ENCODE measurements around the gene VAV2.

The VAV2 gene

GRCh38 chr9:133887540-133888047, 104.5 kb downstream of the VAV2 start:
- WGBS, 2 donors (ENCODE audit: extremely low coverage in 2 of 2, insufficient read length in 2 of 2, insufficient replicate concordance in 1 of 2), result no CpG with 5 or more reads among the region's 18 CpGs
- no peaks in the 10 kb centered on the region for H3K36me3 ChIP-seq (replicated peaks in 1 of 2; ENCODE audit: control insufficient read depth in 2 of 2, insufficient read depth in 2 of 2, low read length in 2 of 2)
- H3K9ac ChIP-seq (ENCODE audit: low read depth, low read length, poor library complexity), result peak overlapping the region; percentile 13
- no peak overlapping the region for H4K8ac ChIP-seq (ENCODE audit: low read depth, low read length)
- H3K23ac ChIP-seq (ENCODE audit: low read depth, low read length, poor library complexity), result peak overlapping the region; percentile 60
- H2BK12ac ChIP-seq (ENCODE audit: low read length), result peak overlapping the region; percentile 76
- peak overlapping the region; percentile 63 for H3K27ac ChIP-seq (replicated peaks; ENCODE audit: low read length)
- peak overlapping the region; percentile 88 for H3K18ac ChIP-seq (ENCODE audit: low read length)
- H3K14ac ChIP-seq (ENCODE audit: low read length), result peak overlapping the region; percentile 77
- H2BK120ac ChIP-seq (ENCODE audit: low read depth, low read length), result peak overlapping the region; percentile 18
- H3K4me3 ChIP-seq (ENCODE audit: low read length in 2 of 2), result no peak overlapping the region
- H2AFZ ChIP-seq (ENCODE audit: low read length), result no peak overlapping the region
- peak overlapping the region; percentile 50 for H2BK15ac ChIP-seq (ENCODE audit: low read length)
- H3K79me1 ChIP-seq (ENCODE audit: low read depth, low read length), result peaks cover 11% of the 10 kb centered on the region
- H2BK5ac ChIP-seq (ENCODE audit: low read length), result peak overlapping the region; percentile 69
- H3K4me1 ChIP-seq (ENCODE audit: control insufficient read depth in 2 of 2, insufficient read depth in 1 of 2, low read depth in 1 of 2, low read length in 2 of 2), result peaks cover 55 to 59% of the 10 kb centered on the region in 2 donors
- no peak overlapping the region for H3K4me2 ChIP-seq (ENCODE audit: insufficient read depth, low read length, poor library complexity, severe bottlenecking)
- peaks cover 0 to 2% of the 10 kb centered on the region in 2 donors for H3K9me3 ChIP-seq (replicated peaks in 1 of 2; ENCODE audit: control insufficient read depth in 2 of 2, insufficient read depth in 1 of 2, low read depth in 1 of 2, low read length in 2 of 2)
- no peaks in the 10 kb centered on the region for H3K27me3 ChIP-seq (ENCODE audit: control insufficient read depth in 3 of 3, insufficient read depth in 3 of 3, low read depth in 1 of 3, low read length in 3 of 3)
- H2AK5ac ChIP-seq (ENCODE audit: low read depth, low read length), result peak overlapping the region; percentile 99
- peak overlapping the region; percentile 37 for H3K4ac ChIP-seq (ENCODE audit: low read length)
- no peak for DNase-seq (ENCODE audit: low spot score)
- H4K91ac ChIP-seq (ENCODE audit: low read depth, low read length, poor library complexity), result peak overlapping the region; percentile 18

- H3K36me3 ChIP-seq (replicated peaks in 1 of 2; ENCODE audit: control insufficient read depth in 2 of 2, insufficient read depth in 2 of 2, low read length in 2 of 2), result no peaks in the 10 kb centered on the region
- H2BK120ac ChIP-seq (ENCODE audit: low read depth, low read length), result peak overlapping the region; percentile 47
- peaks cover 17% of the 10 kb centered on the region for H3K79me1 ChIP-seq (ENCODE audit: low read depth, low read length)
- H3K4me1 ChIP-seq (ENCODE audit: control insufficient read depth in 2 of 2, insufficient read depth in 1 of 2, low read depth in 1 of 2, low read length in 2 of 2), result peaks cover 57 to 64% of the 10 kb centered on the region in 2 donors
- H2BK12ac ChIP-seq (ENCODE audit: low read length), result peak overlapping the region; percentile 91
- no peak overlapping the region for H2AFZ ChIP-seq (ENCODE audit: low read length)
- peaks cover 0 to 2% of the 10 kb centered on the region in 2 donors for H3K9me3 ChIP-seq (replicated peaks in 1 of 2; ENCODE audit: control insufficient read depth in 2 of 2, insufficient read depth in 1 of 2, low read depth in 1 of 2, low read length in 2 of 2)
- no peak overlapping the region for H3K23ac ChIP-seq (ENCODE audit: low read depth, low read length, poor library complexity)
- no peaks in the 10 kb centered on the region for H3K27me3 ChIP-seq (ENCODE audit: control insufficient read depth in 3 of 3, insufficient read depth in 3 of 3, low read depth in 1 of 3, low read length in 3 of 3)
- H4K91ac ChIP-seq (ENCODE audit: low read depth, low read length, poor library complexity), result no peak overlapping the region
- no peak for DNase-seq (ENCODE audit: low spot score)
- H3K4me2 ChIP-seq (ENCODE audit: insufficient read depth, low read length, poor library complexity, severe bottlenecking), result no peak overlapping the region
- no peak overlapping the region for H3K9ac ChIP-seq (ENCODE audit: low read depth, low read length, poor library complexity)
- no peak overlapping the region for H4K8ac ChIP-seq (ENCODE audit: low read depth, low read length)
- no peak overlapping the region for H3K4me3 ChIP-seq (ENCODE audit: low read length in 2 of 2)
- H3K18ac ChIP-seq (ENCODE audit: low read length), result peak overlapping the region; percentile 90
- WGBS, 2 donors (ENCODE audit: extremely low coverage in 2 of 2, insufficient read length in 2 of 2, insufficient replicate concordance in 1 of 2), result no CpG with 5 or more reads among the region's 14 CpGs
- H2BK5ac ChIP-seq (ENCODE audit: low read length), result no peak overlapping the region
- H2BK15ac ChIP-seq (ENCODE audit: low read length), result no peak overlapping the region
- H3K4ac ChIP-seq (ENCODE audit: low read length), result no peak overlapping the region
- H3K27ac ChIP-seq (replicated peaks; ENCODE audit: low read length), result peak overlapping the region; percentile 35
- H2AK5ac ChIP-seq (ENCODE audit: low read depth, low read length), result peak overlapping the region; percentile 99
- peak overlapping the region; percentile 26 for H3K14ac ChIP-seq (ENCODE audit: low read length)
Observed at GRCh38 chr9:133886563-133887501, 105.3 kb downstream of the VAV2 start.

DNA sequence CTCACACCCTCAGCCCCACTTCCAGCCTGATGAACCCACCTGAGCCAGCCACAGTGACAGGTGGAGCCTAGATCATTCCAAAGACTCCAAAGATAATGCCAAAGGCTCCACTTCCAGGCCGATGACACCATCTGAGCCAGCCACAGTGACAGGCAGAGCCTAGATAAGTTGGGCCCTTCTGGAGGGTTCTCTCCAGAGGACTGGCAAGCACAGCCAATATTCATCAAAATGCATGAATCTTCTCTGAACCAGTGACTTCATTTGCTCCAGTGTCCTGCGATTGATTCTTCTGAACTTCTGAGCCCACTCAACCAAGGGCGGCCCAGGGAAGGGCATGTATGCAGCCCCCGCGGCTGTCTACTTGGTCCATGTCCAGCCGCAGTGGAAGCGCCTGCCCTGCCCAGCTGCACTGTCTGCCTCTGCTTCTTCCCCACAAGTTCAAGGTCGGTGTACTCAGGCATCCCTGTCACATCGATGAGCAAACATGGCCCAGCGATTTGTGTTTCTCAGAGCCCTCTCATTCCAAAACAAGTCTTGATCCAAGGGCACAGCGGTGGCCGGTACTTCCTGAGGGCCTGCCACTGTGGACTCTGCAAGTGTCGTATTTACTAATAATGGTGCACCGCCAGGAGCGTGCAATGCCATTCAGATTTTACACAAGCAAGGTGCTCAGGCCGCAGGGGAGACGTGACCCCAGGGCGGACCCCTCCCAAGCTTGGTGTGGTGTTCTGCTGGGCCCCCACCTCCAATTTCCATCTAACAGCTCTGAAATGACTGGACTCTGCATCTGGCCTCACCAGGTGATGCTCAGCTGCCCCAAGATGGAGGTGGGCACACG, 107.0 kb downstream of the VAV2 start:
- H3K36me3 ChIP-seq (replicated peaks in 1 of 2; ENCODE audit: control insufficient read depth in 2 of 2, insufficient read depth in 2 of 2, low read length in 2 of 2), result no peaks in the 10 kb centered on the region
- H2BK120ac ChIP-seq (ENCODE audit: low read depth, low read length), result no peak overlapping the region
- H2AK5ac ChIP-seq (ENCODE audit: low read depth, low read length), result peak overlapping the region; percentile 68
- H3K14ac ChIP-seq (ENCODE audit: low read length), result no peak overlapping the region
- H4K8ac ChIP-seq (ENCODE audit: low read depth, low read length), result no peak overlapping the region
- H3K4ac ChIP-seq (ENCODE audit: low read length), result no peak overlapping the region
- no peak overlapping the region for H3K4me2 ChIP-seq (ENCODE audit: insufficient read depth, low read length, poor library complexity, severe bottlenecking)
- H4K91ac ChIP-seq (ENCODE audit: low read depth, low read length, poor library complexity), result no peak overlapping the region
- whole genome bisulfite sequencing, 2 donors (ENCODE audit: extremely low coverage in 2 of 2, insufficient read length in 2 of 2, insufficient replicate concordance in 1 of 2), result no CpG with 5 or more reads among the region's 19 CpGs
- H3K9ac ChIP-seq (ENCODE audit: low read depth, low read length, poor library complexity), result no peak overlapping the region
- no peak overlapping the region for H3K27ac ChIP-seq (replicated peaks; ENCODE audit: low read length)
- peak overlapping the region; percentile 84 for H3K18ac ChIP-seq (ENCODE audit: low read length)
- H3K4me3 ChIP-seq (ENCODE audit: low read length in 2 of 2), result no peak overlapping the region
- H2BK12ac ChIP-seq (ENCODE audit: low read length), result peak overlapping the region; percentile 61
- H3K79me1 ChIP-seq (ENCODE audit: low read depth, low read length), result peaks cover 24% of the 10 kb centered on the region
- peak overlapping the region; percentile 50 for H3K23ac ChIP-seq (ENCODE audit: low read depth, low read length, poor library complexity)
- H2BK5ac ChIP-seq (ENCODE audit: low read length), result no peak overlapping the region
- H3K4me1 ChIP-seq (ENCODE audit: control insufficient read depth in 2 of 2, insufficient read depth in 1 of 2, low read depth in 1 of 2, low read length in 2 of 2), result peaks cover 58 to 65% of the 10 kb centered on the region in 2 donors
- no peak for DNase-seq (ENCODE audit: low spot score)
- no peak overlapping the region for H2AFZ ChIP-seq (ENCODE audit: low read length)
- H2BK15ac ChIP-seq (ENCODE audit: low read length), result no peak overlapping the region
- no peaks in the 10 kb centered on the region for H3K9me3 ChIP-seq (replicated peaks in 1 of 2; ENCODE audit: control insufficient read depth in 2 of 2, insufficient read depth in 1 of 2, low read depth in 1 of 2, low read length in 2 of 2)
- no peaks in the 10 kb centered on the region for H3K27me3 ChIP-seq (ENCODE audit: control insufficient read depth in 3 of 3, insufficient read depth in 3 of 3, low read depth in 1 of 3, low read length in 3 of 3)

Data from neuronal stem cell (in vitro differentiated cells).